ENCODE data around the gene CCDC3.
"Not testable (repeated sequence)": the region's sequence is repeated elsewhere in the genome, so short reads cannot be mapped to it uniquely, and the experiment has no call there.

CCDC3 gene

DNA sequence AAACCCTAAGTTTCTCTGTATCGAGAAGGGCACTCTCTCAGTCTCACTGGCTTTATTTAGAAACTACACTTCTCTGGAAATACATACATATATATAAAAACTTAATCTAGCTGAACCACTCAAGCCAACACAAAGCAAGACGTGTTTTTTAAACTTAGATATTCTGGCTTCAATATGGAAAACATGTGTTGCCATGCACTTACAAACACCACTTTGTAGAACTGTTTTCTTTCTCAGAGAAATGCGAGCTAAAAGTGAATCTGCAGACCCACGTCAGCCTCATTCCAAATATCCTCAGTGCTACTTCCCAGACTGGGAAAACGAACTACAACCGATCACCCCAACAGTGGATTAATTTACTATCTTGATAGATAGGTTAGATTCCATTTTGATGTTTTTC is 1.7 kb downstream of the CCDC3 start:
- DNase-seq = no peak

DNA sequence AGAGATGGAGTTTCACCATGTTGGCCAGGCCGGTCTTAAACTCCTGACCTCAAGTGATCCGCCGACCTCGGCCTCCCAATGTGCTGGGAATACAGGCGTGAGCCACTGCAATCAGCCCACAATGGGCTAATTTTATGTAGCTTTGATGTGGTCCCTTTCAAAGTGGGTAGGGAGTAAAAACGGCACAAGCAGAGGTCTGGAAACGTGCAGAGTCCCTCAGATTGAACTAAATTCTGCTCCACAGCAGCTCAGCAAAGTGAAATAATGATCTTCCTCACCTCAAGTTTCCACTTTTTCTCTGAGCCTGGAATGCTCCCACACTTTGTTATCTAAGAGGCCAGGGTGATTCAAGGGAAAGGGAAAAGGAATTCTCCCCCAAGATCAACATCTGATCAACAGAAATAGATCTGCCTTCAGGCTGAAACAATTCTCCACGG is 6.1 kb downstream of the CCDC3 start:
- no peak for DNase-seq

DNA sequence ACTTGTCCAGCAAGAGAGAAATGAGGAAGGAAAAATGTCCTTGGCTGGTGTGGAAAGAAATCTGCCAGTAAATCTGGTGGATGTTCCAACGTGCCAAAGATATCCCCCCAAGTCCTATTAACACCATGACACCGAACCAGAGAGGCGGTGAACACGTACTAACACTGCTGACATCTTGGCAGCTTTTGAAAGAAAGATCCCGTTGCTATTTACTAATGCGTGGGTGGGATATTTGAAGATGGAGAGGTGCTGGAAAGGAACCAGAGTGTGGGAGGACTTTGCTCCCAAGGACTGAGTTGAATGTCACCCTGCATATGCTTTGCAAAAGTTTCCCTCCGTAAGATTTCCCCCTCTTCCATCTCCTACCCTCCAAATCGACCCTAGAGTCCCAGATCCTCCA is 7.9 kb downstream of the CCDC3 start:
- DNase-seq = no peak

DNA sequence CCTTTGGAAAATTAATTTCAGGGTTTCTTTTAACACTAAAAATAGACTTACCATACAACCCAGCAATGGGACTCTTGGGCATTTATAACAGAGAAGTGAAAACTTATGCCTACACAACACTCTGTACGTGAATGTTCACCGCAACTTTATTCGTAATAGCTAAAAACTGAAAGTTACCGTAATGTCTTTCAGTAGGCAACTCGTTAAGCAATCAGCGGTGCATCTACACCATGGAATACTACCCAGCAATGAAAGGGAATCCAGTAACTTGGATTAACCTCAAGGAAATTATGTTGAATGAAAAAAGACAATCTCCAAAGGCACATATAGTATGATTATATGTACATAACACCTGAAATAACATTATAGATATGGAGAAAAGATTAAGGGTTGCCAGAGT is 16.2 kb downstream of the CCDC3 start:
- DNase-seq = no peak

DNA sequence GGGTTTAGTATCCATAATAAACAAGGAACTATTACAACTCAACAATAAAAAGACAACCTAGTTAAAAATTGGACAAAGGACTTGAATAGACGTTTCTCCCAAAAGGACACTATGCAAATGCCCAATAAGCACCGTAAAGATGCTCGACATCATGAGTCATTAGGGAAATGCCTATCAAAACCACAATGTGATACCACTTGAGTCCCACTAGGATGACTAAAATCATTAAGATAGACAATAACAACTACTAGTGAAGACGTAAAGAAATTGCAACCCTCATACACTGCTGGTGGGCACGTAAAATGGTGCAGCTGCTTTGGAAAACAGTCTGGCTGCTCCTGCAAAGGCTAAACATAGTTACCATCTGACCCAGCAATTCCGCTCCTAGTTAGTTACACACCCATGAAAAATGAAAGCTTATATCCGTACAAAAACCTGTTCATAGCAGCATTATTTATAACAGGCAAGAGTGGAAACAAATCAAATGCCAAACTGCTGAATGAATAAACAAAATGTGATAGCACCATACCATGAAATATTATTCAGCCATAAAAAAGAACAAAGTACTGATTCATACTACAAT is 17.3 kb downstream of the CCDC3 start:
- DNase-seq = no peak

DNA sequence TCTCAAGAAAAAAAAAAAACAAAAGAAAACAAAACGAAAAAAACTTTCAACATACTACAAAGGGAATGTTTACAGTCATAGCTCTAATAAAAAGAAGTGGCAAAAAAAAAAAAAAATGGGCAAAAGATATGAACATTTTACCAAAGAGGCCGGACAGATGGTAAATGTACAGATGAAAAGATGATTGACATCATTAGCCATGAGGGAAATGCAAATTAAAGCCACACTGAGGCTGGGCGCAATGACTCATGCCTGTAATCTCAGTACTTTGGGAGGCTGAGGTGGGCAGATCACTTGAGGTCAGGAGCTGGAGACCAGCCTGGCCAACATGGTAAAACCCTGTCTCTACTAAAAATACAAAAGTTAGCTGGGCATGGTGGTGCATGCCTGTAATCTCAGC is 17.9 kb downstream of the CCDC3 start:
- DNase-seq = not testable (repeated sequence)

DNA sequence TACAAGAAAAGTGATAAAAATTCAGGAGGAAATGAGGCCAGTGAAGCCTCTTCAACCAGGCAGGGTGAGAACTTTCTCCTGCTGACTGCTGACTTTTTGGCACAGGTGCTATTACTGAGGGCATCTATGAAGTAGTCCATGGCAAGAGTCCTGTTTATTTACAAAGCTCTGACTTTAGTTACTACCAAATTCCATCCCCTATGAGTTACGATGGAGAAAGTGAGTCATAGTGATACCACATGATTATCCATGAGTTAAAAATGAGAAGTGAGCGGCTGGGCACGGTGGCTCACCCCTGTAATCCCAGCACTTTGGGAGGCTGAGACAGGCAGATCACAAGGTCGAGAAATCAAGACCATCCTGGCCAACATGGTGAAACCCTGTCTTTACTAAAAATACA is 19.9 kb downstream of the CCDC3 start:
- no peak for DNase-seq

DNA sequence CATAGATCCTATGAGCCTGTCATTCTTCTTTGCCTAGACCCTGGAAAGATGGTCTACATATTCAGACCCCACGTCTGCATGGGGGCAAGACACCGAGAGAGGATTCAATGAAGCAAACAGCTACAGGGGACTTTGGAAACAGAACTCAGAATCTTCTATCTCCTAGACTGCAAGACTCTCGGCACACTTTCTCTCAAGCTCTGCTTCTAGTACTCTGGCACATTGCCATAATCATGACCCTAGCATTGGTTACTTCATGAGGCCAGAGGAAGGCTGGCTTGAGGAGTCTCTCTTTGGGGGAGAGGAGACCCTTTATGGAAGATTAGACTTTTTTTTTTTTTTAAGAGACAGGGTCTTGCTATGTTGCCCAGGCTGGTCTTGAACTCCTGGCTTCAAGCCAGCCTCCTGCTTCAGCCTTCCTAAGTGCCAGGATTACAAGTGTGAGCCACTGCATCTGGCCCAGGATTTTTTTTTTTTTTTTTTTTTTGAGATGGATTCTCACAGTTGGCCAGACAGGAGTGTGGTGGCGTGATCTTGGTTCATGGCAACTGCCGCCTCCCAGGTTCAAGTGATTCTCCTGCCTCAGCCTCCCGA is 20.7 kb downstream of the CCDC3 start:
- no peak for DNase-seq

DNA sequence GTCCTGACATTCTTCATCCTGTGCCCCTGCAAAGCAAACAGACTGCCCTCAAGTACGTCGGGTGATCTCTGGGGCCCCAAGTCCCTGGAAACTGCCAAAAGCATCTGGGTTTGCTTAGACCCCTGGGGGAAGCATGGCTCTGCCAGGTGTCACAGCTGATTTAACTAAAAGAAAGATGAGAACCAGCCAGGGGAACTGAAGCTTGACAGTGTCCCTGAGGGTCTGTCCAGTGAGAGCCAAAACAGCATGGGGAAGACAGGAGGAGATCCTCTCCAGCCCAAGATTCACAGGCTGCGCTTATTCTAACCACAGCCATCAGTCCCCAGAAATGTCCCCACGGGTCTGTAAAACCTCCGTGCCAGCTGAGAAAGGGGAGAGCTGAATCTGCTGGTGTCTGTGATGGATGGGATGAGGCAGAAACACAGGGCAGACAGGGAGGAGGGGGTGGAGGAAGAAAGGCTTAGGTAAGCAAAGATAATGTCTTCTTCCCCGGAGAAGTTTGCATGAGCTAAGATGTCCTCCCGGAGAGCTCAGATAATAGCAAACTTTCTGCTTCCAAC is 21.3 kb downstream of the CCDC3 start:
- DNase-seq = no peak

DNA sequence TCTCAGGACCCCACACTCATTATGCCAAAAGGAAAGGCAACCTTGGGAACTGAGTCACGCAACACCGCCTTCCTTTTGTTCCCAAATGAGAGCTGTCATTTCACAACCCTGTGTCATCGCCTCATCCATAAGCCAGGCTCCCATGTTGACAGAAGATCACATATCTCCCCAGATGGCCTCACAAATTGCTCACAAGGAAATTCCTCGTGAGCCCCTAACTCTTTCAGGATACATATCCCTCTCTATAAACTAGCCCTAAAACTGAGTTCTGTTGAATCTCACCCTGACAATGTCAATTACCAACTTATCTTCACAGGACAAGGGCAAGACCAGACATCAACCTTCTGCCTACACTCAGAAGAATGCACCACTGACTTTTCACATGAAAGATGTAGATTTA is 22.6 kb downstream of the CCDC3 start:
- DNase-seq = no peak

DNA sequence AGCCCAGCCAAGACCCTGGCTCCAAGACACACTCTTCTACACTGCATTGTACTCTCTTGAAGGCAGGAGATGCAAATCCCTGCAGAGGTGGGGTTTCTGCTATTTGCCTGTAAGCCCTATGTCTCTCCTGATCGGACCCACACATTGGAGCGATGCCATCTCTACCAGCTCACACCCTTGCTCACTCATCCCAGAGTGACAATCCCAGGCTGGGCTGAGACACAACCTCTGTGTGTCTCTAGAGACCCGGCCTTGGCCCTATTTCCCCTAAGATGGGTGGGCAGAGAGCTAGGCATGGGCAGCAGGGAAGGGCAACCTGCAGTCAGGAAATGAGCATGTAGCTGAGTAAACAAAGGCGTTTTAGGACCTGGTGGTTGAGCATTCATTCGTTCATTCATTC is 25.6 kb downstream of the CCDC3 start:
- no peak for DNase-seq

DNA sequence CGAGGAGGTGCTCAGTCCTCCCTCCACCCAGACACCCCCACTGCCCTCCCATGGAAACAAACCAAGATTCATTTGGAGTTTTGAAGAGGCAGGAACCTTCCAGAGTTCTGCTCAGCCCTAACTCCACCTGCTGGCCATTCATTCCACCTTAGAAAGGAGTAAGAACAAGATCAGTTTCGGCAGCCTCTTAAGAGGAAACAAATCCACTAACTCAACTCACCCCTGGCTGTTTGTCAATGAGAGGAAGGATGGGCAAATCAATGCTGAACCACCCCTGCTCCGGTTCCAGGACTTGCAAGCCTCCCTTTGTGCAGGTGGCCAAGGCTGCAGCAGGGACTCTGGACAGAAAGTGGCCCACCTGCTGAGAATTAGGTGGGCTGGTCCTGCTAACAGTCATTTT is 26.2 kb downstream of the CCDC3 start:
- DNase-seq = no peak

DNA sequence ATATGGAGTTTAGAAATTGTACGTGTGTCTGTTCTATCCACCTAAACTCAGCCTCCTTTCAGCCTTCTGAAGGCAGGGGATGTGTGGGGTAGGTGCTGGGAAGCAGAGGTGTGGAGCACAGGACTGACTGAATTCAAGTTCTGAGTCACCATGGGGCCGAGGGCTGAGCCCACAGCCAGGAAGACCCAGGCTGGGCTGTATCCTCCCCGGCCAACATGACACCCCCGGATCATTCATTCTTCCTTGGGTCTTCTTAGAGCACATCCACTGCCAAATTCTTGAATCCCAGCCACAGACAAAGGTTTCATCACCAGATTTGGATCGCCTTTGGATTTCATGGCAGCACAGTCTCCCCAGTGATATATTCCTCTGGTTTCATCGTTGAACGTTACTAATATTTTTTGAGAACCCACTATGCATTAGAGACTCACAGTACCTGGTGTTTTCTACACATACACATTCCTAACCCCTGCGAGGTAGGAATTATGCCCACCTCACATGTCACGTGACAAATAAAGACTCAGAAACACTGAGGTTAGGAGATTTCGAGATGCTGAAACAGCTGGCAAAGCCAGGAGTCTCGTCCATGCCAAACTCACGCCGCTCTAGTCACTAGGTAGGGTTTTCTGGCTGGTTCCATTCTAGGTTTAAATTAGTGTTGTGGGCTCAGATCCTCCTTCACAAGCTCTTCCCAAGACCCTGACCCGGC is 26.9 kb downstream of the CCDC3 start:
- no peak for DNase-seq

DNA sequence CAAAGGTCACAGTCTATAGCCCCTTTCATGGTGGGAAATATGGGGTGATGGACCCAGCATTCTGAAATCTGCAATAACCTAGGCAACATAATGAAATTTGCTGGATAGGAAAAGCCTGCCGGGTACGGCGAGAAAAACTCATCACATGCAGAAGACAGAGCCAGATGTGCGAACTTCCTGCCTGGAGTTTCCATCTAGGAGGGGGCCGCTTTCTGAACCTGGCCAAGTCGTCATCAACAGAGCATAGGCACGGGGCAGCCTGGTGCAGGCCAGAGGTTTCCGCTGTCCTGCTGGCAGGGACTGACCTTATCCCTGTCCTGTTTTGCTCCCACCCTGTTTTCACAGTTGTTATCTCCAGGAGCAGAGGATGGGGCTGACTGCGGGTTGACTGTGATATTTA is 27.4 kb downstream of the CCDC3 start:
- DNase-seq = no peak

DNA sequence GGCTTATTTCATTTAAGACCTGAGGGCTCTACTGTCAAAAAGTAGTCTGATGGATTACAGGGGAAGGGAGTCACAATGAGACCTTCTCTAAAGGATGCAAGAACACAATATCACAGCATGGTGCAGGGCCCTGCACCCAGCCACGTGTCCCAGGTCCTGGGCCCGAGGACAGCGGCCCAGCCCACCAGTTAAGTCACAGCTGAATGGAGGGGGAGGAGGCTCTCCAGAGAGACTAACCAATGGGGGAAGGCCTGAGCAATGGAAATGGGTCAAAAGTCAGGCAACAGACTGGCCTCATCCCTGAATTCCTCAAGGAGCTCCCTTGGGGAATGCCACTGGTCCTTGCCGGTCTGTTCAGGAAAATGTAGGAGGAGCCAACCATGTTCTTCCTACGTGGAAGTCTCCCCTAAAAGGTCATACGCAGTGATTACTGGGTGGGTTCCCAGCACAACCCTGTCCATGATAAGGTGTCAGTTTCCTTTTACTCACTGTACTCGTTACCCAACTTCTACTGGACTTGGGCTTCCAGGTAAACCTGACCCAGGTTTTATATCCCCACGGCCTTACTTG is 28.3 kb downstream of the CCDC3 start:
- DNase-seq = no peak

DNA sequence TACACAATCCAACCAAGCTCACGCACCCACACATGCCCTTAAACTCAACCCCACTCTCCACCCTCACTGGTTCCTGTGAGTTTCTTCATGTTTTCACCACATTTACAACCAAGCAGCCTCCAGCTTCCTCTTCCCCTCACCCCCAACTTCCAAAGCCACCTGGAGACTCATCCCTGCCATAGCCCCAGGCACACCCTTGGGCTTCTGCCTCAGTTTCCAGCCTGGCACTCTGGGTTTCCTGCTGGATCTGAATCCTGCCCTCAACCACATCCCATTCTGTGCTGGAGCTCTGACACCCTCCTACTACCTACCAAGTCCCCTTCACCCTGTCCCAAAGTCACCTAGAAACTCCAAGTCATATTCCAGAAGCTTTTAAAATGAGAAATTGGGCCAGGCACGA is 29.4 kb downstream of the CCDC3 start:
- no peak for DNase-seq

DNA sequence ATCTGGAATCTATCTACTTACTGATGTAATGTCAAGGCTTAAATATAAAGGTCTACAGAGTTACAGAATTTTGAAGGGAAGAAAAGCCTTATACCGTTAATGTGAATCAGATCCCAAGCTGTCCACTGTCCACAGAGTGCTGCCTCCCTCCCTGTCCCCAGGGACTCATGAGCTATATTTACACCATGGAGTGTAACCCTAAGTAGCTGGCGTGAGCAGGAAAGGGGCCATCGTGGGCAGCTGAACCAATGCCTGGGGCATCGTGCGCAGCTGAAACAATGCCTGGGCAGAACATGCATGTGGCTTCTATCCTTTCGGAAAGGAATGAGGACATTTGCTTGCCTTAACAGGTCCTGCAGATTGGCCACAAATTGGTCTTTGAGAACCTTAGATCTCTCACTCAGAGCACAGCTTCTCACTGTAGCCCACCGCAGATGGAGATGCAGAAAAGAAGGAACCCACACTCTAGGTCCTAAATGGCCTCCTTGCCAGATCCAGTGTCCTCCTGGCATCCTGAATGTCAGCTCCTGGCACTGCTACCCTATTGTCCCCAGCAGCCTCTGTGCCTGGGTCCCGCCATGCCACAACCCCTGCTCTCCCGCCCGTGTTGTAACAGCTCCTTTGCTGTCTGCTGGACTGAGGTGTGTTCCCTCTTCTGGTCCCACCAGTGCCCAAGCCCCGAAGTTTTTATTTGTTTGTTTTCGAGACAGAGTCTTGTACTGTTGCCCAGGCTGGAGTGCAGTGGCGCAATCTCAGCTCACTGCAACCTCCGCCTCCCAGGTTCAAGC is 30.3 kb downstream of the CCDC3 start:
- DNase-seq = no peak

DNA sequence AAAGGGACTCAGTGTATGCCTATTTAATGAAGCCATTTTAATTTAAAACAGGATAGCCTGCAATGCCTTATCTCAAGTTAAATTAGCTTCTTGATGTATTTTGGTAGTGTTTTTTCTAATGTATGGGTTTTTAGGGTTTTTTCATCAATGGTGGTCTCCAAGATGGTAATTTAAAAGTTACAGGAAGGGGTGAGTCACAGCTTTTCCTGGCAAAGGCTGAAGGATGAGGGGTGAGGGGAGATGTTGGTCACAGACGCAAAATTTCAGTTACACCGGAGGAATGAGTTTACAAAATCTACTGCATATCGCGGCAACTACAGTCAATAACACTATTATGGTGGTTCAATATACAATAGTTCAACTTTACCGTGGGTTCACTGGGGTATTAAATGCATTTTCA is 31.6 kb downstream of the CCDC3 start:
- no peak for DNase-seq

DNA sequence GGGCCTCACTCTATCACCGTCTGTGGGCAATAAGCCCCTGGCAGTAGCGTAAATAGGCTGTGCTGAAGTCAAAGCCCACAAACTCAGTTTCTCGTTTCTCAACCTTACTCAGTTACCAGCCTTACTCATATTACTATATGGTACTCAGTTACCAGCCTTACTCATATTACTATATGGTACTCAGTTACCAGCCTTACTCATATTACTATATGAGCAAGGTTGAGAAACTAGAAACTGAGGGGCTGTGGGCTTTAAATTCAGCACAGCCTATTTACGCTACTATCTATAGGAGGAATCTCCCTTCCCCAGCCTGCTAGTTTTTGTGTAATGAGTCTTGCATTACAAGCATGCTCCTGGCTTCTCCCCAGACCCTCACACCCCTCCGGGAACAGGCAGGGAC is 35.4 kb downstream of the CCDC3 start:
- no peak for DNase-seq

DNA sequence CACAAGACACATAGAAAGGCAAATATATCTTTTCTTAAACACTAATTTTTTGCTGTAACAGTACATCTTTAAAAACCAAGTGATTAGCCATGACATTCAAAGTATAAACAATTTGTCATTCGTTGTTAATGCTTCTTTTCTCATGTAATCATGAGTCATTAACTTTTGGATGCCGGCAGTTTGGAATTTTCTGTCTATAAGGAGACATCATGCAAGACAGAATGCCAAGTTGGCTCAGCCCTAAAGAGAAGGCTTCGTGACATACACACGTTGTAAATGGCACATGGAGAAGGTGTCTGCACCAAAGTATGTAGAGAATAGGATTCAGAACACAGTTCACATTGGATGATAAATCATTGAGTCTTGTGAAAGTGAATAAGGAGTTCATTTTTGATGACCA is 35.9 kb downstream of the CCDC3 start:
- no peak for DNase-seq

DNA sequence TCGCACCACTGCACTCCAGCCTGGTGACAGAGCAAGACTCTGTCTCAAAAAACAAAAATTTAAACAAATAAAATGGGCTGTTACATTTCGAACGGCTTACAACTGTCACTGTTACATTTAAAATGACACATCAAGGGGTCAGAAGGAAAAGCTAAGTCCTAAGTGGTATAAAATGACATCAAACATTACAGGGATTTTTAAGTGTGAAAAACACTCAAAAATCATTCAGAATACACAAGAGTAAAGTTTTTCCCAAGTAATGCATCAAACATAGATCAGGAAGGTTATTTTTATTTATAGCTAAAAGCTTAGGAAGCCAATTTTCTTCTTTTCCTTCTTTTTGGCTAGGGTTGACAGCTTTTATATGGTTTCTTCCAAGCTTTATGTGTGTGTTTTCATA is 39.0 kb downstream of the CCDC3 start:
- no peak for DNase-seq

DNA sequence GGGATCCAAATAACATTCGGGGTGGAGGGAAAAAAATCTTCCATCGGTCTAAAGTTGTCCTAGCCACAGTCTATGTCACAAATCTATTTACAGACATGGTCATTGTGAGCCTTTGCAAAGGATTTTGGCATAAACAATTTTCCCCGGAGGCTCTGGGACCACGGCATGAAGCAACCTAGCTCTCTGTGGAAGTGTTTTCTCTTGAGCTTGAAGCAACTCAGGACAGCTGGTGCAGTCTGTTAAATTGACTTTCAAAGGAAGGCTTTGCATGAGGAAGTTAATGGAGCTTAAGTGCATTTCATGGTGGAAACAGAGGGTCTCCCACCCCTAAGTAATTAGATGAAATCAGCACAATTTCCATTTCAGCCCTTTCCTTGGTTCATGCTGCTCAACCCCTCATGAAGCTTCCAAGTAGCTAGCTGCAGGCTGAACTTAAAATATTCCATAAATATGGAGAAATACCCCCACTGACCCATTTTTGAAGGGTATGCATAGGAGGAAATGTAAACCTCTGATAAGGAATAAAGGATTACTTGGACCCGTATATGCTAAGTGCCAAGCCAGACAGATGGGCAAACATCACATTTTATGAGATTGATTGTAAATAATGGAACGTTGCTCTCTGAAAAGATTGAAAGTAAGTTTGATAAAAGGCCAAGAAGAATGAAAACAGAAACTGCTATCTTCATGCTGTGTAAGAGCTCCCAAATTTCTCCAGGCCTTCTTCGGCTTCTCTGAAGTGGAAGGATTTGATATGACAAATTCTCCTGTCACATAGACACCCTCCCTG is 39.9 kb downstream of the CCDC3 start:
- DNase-seq = no peak
